Transverse colon (tissue), 4 donors: ENCODE measurements around the gene FAM170A. TPM values are rescaled to one million over a fixed set of nuclear protein-coding genes. Genes with fewer than 3 reads are reported as not detected.

Experiments used
- DNase-seq: peaks from one replicate; pipeline ENCODE4 v3.0.0-alpha.2; 2019
- H3K27ac ChIP-seq, 4 donors: fragments of 200-600 bp; sonication (generic); 2 replicates each; pipeline ENCODE4 v1.5.1; 2016 to 2018; ENCODE audit warnings: inconsistent platforms in 4 of 4
- H3K27me3 ChIP-seq: fragments of 200-600 bp; sonication (generic); 2 replicates; pipeline ENCODE4 v1.5.1; 2017; ENCODE audit warnings: inconsistent platforms
- H3K36me3 ChIP-seq, 4 donors: fragments of 200-600 bp; sonication (generic); 2 replicates each; pipeline ENCODE4 v1.5.1; 2017 to 2019; ENCODE audit warnings: inconsistent platforms in 4 of 4
- H3K4me1 ChIP-seq, 4 donors: fragments of 200-600 bp; sonication (generic); 2 replicates each; pipeline ENCODE4 v1.5.1; 2017 to 2020; ENCODE audit warnings: inconsistent platforms in 4 of 4
- H3K4me3 ChIP-seq, 4 donors: fragments of 200-600 bp; sonication (generic); 1 replicate in 1 of 4; 2 replicates in 3 of 4; pipeline versions ENCODE4 v1.5.1 to v1.6.1; 2017 to 2019; ENCODE audit warnings: inconsistent platforms in 4 of 4
- H3K9me3 ChIP-seq, 2 donors: fragments of 200-600 bp; sonication (generic); 2 replicates each; pipeline ENCODE4 v1.5.1; 2017 to 2019; ENCODE audit warnings: inconsistent platforms in 2 of 2
- CTCF ChIP-seq, 5 experiments: fragments of 200-600 bp in 3 of 5; fragments of 450-650 bp in 2 of 5; sonication (generic) in 3 of 5; IDR thresholded peaks; 1 replicate in 2 of 5; 2 replicates in 3 of 5; pipeline ENCODE4 v1.5.1; 2016 to 2017; ENCODE audit warnings: antibody characterized with exemption in 5 of 5, inconsistent platforms in 3 of 5, mild to moderate bottlenecking in 2 of 5, moderate library complexity in 1 of 5
- EP300 ChIP-seq: sonication (generic); formaldehyde crosslinking; IDR thresholded peaks from one replicate; pipeline ENCODE4 v1.6.1; 2017; ENCODE audit warnings: antibody characterized with exemption, low read depth
- POLR2A ChIP-seq: fragments of 450-650 bp; IDR thresholded peaks from one replicate; pipeline ENCODE4 v1.6.1; 2016; ENCODE audit warnings: antibody characterized with exemption, mild to moderate bottlenecking, moderate library complexity
- POLR2AphosphoS5 ChIP-seq, 3 donors: sonication (generic); formaldehyde crosslinking; IDR thresholded peaks; one replicate each; pipeline ENCODE4 v1.6.1; 2016; ENCODE audit warnings: antibody characterized with exemption in 3 of 3
- WGBS, 2 donors: methylation state at CpG; one replicate each; pipeline ENCODE4 v1.1.5; 2018; ENCODE audit warnings: low coverage in 1 of 2; 5-methylcytosine and 5-hydroxymethylcytosine counted together
- in situ Hi-C, 4 donors: fragments of 200-750 bp; cut with MboI; loops; one replicate each; pipeline versions ENCODE4 v1.15.0 to v1.15.1; 2017; ENCODE audit warnings: low sequenced_read_pairs in 3 of 4, low pct_ligation_motif_present in 1 of 4, low pct_unique_long_range_greater_than_20kb in 1 of 4
- intact Hi-C: fragments of 100-400 bp; cut with DNase I; formaldehyde crosslinking; loops from one replicate; pipeline ENCODE4 v1.15.1; 2023; ENCODE audit warnings: low total_unique reads
- total RNA-seq, 4 donors: library from RNA; depleted of rRNA; stranded (reverse); fragments of >200 nt; gene quantifications; one replicate each; pipeline ENCODE4 v1.1.0, GENCODE V29; 2016

The FAM170A gene
- total RNA-seq, 4 donors from 2014 or later = not detected

- TF ChIP-seq CTCF (IDR thresholded peaks at IDR 0.05) (no peak), POLR2A (no peak), POLR2AphosphoS5 (IDR thresholded peaks at IDR 0.05) (no peak), EP300 (no peak)
- no peaks in the 10 kb centered on the region for H3K4me1 ChIP-seq
- H3K27ac ChIP-seq = no peak overlapping the region
- no peaks in the 10 kb centered on the region for H3K9me3 ChIP-seq
- in situ Hi-C loops = no loop called here
- DNase-seq = no peak
- intact Hi-C loops = no loop called here
- H3K27me3 ChIP-seq = no peaks in the 10 kb centered on the region
- H3K4me3 ChIP-seq = no peak overlapping the region
- no peaks in the 10 kb centered on the region for H3K36me3 ChIP-seq
These were observed 26.7 kb downstream of the FAM170A start for GRCh38 chr5:119656023-119656422.

- DNase-seq = no peak
- Histone ChIP-seq H3K4me1 (no peaks in the 10 kb centered on the region), H3K27ac (no peak overlapping the region), H3K4me3 (no peak overlapping the region), H3K36me3 (no peaks in the 10 kb centered on the region), H3K9me3 (peaks cover 3 to 5% of the 10 kb centered on the region in 2 donors), H3K27me3 (no peaks in the 10 kb centered on the region)
- intact Hi-C loops = no loop called here
- TF ChIP-seq POLR2A = no peak
- TF ChIP-seq EP300 = no peak
- no peak for TF ChIP-seq CTCF (IDR thresholded peaks at IDR 0.05)
- TF ChIP-seq POLR2AphosphoS5 (IDR thresholded peaks at IDR 0.05) = no peak
- in situ Hi-C loops = no loop called here
These were observed 37.2 kb downstream of the FAM170A start for GRCh38 chr5:119666542-119666941.

GRCh38 chr5:119678351-119679028, 49.1 kb downstream of the FAM170A start:
- H3K27ac ChIP-seq = no peak overlapping the region
- 57 to 58% methylated on average over 8 of the region's 8 CpGs for WGBS, 2 donors
- no peaks in the 10 kb centered on the region for H3K4me1 ChIP-seq
- no peak for DNase-seq
- no peaks in the 10 kb centered on the region for H3K9me3 ChIP-seq
- TF ChIP-seq EP300 (no peak), POLR2A (no peak), CTCF (IDR thresholded peaks at IDR 0.05) (no peak), POLR2AphosphoS5 (IDR thresholded peaks at IDR 0.05) (no peak)
- intact Hi-C loops (no loop called here), in situ Hi-C loops (no loop called here)
- no peaks in the 10 kb centered on the region for H3K36me3 ChIP-seq
- no peak overlapping the region for H3K4me3 ChIP-seq
- no peaks in the 10 kb centered on the region for H3K27me3 ChIP-seq

- WGBS, 2 donors = 86 to 87% methylated on average over 1 to 12 of the region's 12 CpGs
- intact Hi-C loops (no loop called here), in situ Hi-C loops (no loop called here)
- TF ChIP-seq EP300 (no peak), CTCF (IDR thresholded peaks at IDR 0.05) (no peak), POLR2A (no peak), POLR2AphosphoS5 (IDR thresholded peaks at IDR 0.05) (no peak)
- DNase-seq = no peak
- Histone ChIP-seq H3K9me3 (no peaks in the 10 kb centered on the region), H3K4me1 (no peaks in the 10 kb centered on the region), H3K4me3 (no peak overlapping the region), H3K27ac (no peak overlapping the region), H3K36me3 (no peaks in the 10 kb centered on the region), H3K27me3 (no peaks in the 10 kb centered on the region)
These were observed 50.7 kb downstream of the FAM170A start for GRCh38 chr5:119680080-119680479.
